ENCODE data around the gene ACACA.
"Not testable (repeated sequence)": the region's sequence is repeated elsewhere in the genome, so short reads cannot be mapped to it uniquely, and the experiment has no call there.

ACACA gene

GRCh38 chr17:37406635-37407461 lies at the start of gene ACACA, which contains the start of gene TADA2A:
Gene ACACA (minus strand): TSS chr17:37406836. CDS start chr17:37406299, 537 bp downstream.
Gene TADA2A (plus strand): TSS chr17:37406886. CDS start chr17:37411366, 4,480 bp downstream.
- DNase-seq, result peak; percentile 79

GRCh38 chr17:37450112-37450511 lies 43.5 kb upstream of the ACACA start:
- no peak for DNase-seq

GRCh38 chr17:37447641-37448040 lies 41.0 kb upstream of the ACACA start:
- no peak for DNase-seq

GRCh38 chr17:37446027-37446426 lies 39.4 kb upstream of the ACACA start:
- no peak for DNase-seq

- not testable (repeated sequence) for DNase-seq
These were observed 34.9 kb upstream of the ACACA start for GRCh38 chr17:37441369-37442014.

- no peak for DNase-seq
These were observed 33.8 kb upstream of the ACACA start for GRCh38 chr17:37440424-37440823.

- DNase-seq, result no peak
These were observed 31.5 kb upstream of the ACACA start for GRCh38 chr17:37438141-37438540.

- DNase-seq, result no peak
These were observed 26.0 kb upstream of the ACACA start for GRCh38 chr17:37432671-37433070.

GRCh38 chr17:37430051-37430627 lies 23.5 kb upstream of the ACACA start:
- DNase-seq, result no peak

- no peak for DNase-seq
These were observed 22.8 kb upstream of the ACACA start for GRCh38 chr17:37429453-37429852.

- DNase-seq, result no peak
These were observed 22.4 kb upstream of the ACACA start for GRCh38 chr17:37429039-37429438.

- DNase-seq, result no peak
These were observed 18.6 kb upstream of the ACACA start for GRCh38 chr17:37425268-37425667.

GRCh38 chr17:37422971-37423625 lies 16.5 kb upstream of the ACACA start:
- DNase-seq, result no peak

GRCh38 chr17:37417852-37418251 lies 11.2 kb upstream of the ACACA start:
- DNase-seq, result no peak

GRCh38 chr17:37413875-37414519 lies 7.4 kb upstream of the ACACA start:
- DNase-seq, result no peak

- DNase-seq, result no peak
These were observed 3.7 kb upstream of the ACACA start for GRCh38 chr17:37410357-37410756.

GRCh38 chr17:37408145-37408479 lies 1.5 kb upstream of the ACACA start:
- DNase-seq, result not testable (repeated sequence)

GRCh38 chr17:37405955-37406634 lies 541 bp downstream of the ACACA start:
- DNase-seq, result no peak

- DNase-seq, result not testable (repeated sequence)
These were observed 1.1 kb downstream of the ACACA start for GRCh38 chr17:37405522-37405921.

GRCh38 chr17:37400505-37400904 lies 6.1 kb downstream of the ACACA start:
- no peak for DNase-seq

- no peak for DNase-seq
These were observed 7.3 kb downstream of the ACACA start for GRCh38 chr17:37399265-37399803.

GRCh38 chr17:37393352-37393751 lies 13.3 kb downstream of the ACACA start:
- DNase-seq, result no peak

Data from GDM1 (cell line).